HepG2 (cell line): ENCODE data around the gene RGS7. TPM values are rescaled to one million over a fixed set of nuclear protein-coding genes. Genes with fewer than 3 reads are reported as not detected.

Experiments used
- ATAC-seq: fragments of 200-7000 bp; cut with Tn5 transposase; 3 replicates; pipeline ENCODE4 v1.9.1; 2020; ENCODE audit warnings: mild to moderate bottlenecking, moderate library complexity
- BruUV-seq: library from RNA; stranded (reverse); fragments of 400-500 nt; replicated peaks from 2 replicates; lab custom pipeline; 2021; lab: Mats Ljungman, UMichigan
- CTCF ChIA-PET: fragments of 300-600 bp; formaldehyde crosslinking; extraction: SDS; loops from one replicate; lab custom pipeline; 2021; ENCODE audit warnings: low total read pairs, inconsistent platforms, low intra/inter-chr PET ratio; lab: Yijun Ruan, JAX
- POLR2A ChIA-PET: fragments of 350-600 bp; sonication (Branson Sonifier 250); formaldehyde crosslinking; loops from one replicate; lab custom pipeline; 2020; ENCODE audit warnings: antibody characterized with exemption, inconsistent platforms; lab: Yijun Ruan, JAX
- DNase-seq: peaks from one replicate; pipeline ENCODE4 v3.0.0-alpha.2; 2015; ENCODE audit warnings: low spot score
- FAIRE-seq: peaks from 3 replicates; lab custom pipeline; 2011; peaks lifted over from hg19 to GRCh38; lab: Jason Lieb, UNC
- H2AFZ ChIP-seq: one replicate; pipeline ENCODE4 v1.6.1; 2011; ENCODE audit warnings: low read length, inconsistent platforms
- H3K27ac ChIP-seq: fragments of 300-600 bp; 3 replicates; pipeline ENCODE4 v1.8.0; 2011; ENCODE audit warnings: mixed run types, mild to moderate bottlenecking, mixed read lengths, low read length, inconsistent platforms; ENCODE audit not compliant: insufficient read depth; ENCODE audit errors: extremely low read length
- H3K27me3 ChIP-seq, 2 experiments: fragments of 200-600 bp in 1 of 2; 2 replicates in 1 of 2; 3 replicates in 1 of 2; pipeline versions ENCODE4 v1.6.0 to v1.8.0; 2011; ENCODE audit warnings: low read length in 2 of 2, mild to moderate bottlenecking in 2 of 2, moderate library complexity in 2 of 2, inconsistent platforms in 1 of 2; ENCODE audit not compliant: insufficient read depth in 2 of 2, control insufficient read depth in 1 of 2
- H3K36me3 ChIP-seq, 2 experiments: fragments of 200-600 bp in 1 of 2; replicated peaks in 1 of 2; 2 replicates in 1 of 2; 3 replicates in 1 of 2; pipeline versions ENCODE4 v1.5.1 to v1.8.0; 2011; ENCODE audit warnings: low read length in 2 of 2, inconsistent platforms in 1 of 2; ENCODE audit not compliant: insufficient read depth in 2 of 2, control insufficient read depth in 1 of 2
- H3K4me1 ChIP-seq: 2 replicates; pipeline ENCODE4 v1.5.1; 2012; ENCODE audit warnings: low read length, inconsistent platforms; ENCODE audit not compliant: insufficient read depth
- H3K4me2 ChIP-seq: 2 replicates; pipeline ENCODE4 v1.6.0; 2011; ENCODE audit warnings: low read depth, low read length, inconsistent platforms
- H3K4me3 ChIP-seq, 3 experiments: fragments of 200-600 bp in 1 of 3; sonication (generic), shearing (Covaris generic) in 1 of 3; replicated peaks in 1 of 3; 2 replicates each; pipeline ENCODE4 v1.5.1; 2011 to 2016; ENCODE audit warnings: low read length in 3 of 3, inconsistent platforms in 2 of 3, low read depth in 2 of 3, mild to moderate bottlenecking in 2 of 3, control low read depth in 1 of 3, mixed read lengths in 1 of 3; ENCODE audit not compliant: insufficient read depth in 1 of 3
- H3K79me2 ChIP-seq: one replicate; pipeline ENCODE4 v1.6.1; 2011; ENCODE audit warnings: low read length, inconsistent platforms; ENCODE audit not compliant: insufficient read depth
- H3K9ac ChIP-seq: 2 replicates; pipeline ENCODE4 v1.6.0; 2011; ENCODE audit warnings: mild to moderate bottlenecking, low read depth, low read length, inconsistent platforms; ENCODE audit not compliant: insufficient read depth
- H3K9me3 ChIP-seq: 2 replicates; pipeline ENCODE4 v1.5.1; 2012; ENCODE audit warnings: mild to moderate bottlenecking, low read length
- H4K20me1 ChIP-seq: 2 replicates; pipeline ENCODE4 v1.6.0; 2011; ENCODE audit warnings: inconsistent platforms, mild to moderate bottlenecking, low read length, moderate library complexity; ENCODE audit not compliant: insufficient read depth
- ARNT ChIP-seq: fragments of 450-650 bp; IDR thresholded peaks from 2 replicates; pipeline ENCODE4 v1.6.1; 2017
- MYPOP ChIP-seq: sonication (generic); formaldehyde crosslinking; IDR thresholded peaks from 2 replicates; pipeline ENCODE4 v1.8.1; 2023; ENCODE audit warnings: mild to moderate bottlenecking, moderate library complexity, missing genetic modification reagents
- NFRKB ChIP-seq: fragments of 450-650 bp; IDR thresholded peaks from 2 replicates; pipeline ENCODE4 v1.6.1; 2017
- NR2F6 ChIP-seq, 2 experiments: IDR thresholded peaks; 2 replicates each; pipeline ENCODE4 v1.6.1; 2016; ENCODE audit warnings: antibody characterized with exemption in 1 of 2, mild to moderate bottlenecking in 1 of 2
- PREB ChIP-seq: sonication (generic); formaldehyde crosslinking; IDR thresholded peaks from 2 replicates; pipeline ENCODE4 v1.4.0; 2020; ENCODE audit warnings: missing genetic modification reagents
- RFXANK ChIP-seq: IDR thresholded peaks from 2 replicates; pipeline ENCODE4 v1.6.1; 2016
- SMC3 ChIP-seq: IDR thresholded peaks from 2 replicates; pipeline ENCODE4 v1.6.1; 2011; ENCODE audit warnings: low read length, improper control_type of control experiment
- THAP8 ChIP-seq: sonication (generic); formaldehyde crosslinking; IDR thresholded peaks from 2 replicates; pipeline ENCODE4 v1.5.1; 2020; ENCODE audit warnings: missing genetic modification reagents, mild to moderate bottlenecking, borderline replicate concordance
- TOPORS ChIP-seq: sonication (generic); formaldehyde crosslinking; IDR thresholded peaks from 2 replicates; pipeline ENCODE4 v1.8.0; 2023; ENCODE audit warnings: mild to moderate bottlenecking, missing genetic modification reagents
- ZC3H13 ChIP-seq: sonication (generic); formaldehyde crosslinking; IDR thresholded peaks from 2 replicates; pipeline ENCODE4 v1.8.1; 2023; ENCODE audit warnings: mild to moderate bottlenecking, missing genetic modification reagents, moderate library complexity
- WGBS: methylation state at CpG from one replicate; pipeline ENCODE4 v1.1.6; 2017; ENCODE audit warnings: low lambda C conversion rate; 5-methylcytosine and 5-hydroxymethylcytosine counted together
- in situ Hi-C: cut with HindIII; loops from 2 replicates; pipeline ENCODE4 v1.10.0; 2017; ENCODE audit warnings: low pct_unique_long_range_greater_than_20kb; ENCODE audit not compliant: extremely low pct_ligation_motif_present
- intact Hi-C: fragments of 100-400 bp; cut with micrococcal nuclease; formaldehyde crosslinking; loops from one replicate; pipeline ENCODE4 v1.10.0; 2022; ENCODE audit not compliant: unreplicated experiment
- polyA plus RNA-seq, 8 experiments: library from polyadenylated mRNA; depleted of rRNA in 3 of 8; stranded (reverse) in 7 of 8; unstranded in 1 of 8; fragments of >200 nt; fragmentation: Illumina TruSeq in 4 of 8; extraction: Trizol in 4 of 8; gene quantifications; 2 replicates each; pipeline versions ENCODE4 v1.2.1 to v1.2.3, GENCODE V29; 2011 to 2016; ENCODE audit warnings: low read depth in 4 of 8, missing spikeins in 1 of 8, mixed read lengths in 1 of 8; ENCODE audit not compliant: insufficient read depth in 1 of 8
- total RNA-seq, 5 experiments: library from RNA; depleted of rRNA; stranded (reverse); fragments of >200 nt; fragmentation: Illumina TruSeq; extraction: Trizol; gene quantifications; 2 replicates each; pipeline ENCODE4 v1.2.3, GENCODE V29; 2016; ENCODE audit warnings: low read depth in 1 of 5

Gene RGS7
- total and polyA plus RNA-seq, 2 of the 13 experiments (the other 11 are each of a cell fraction or from before 2014, with no cell fraction given) = not detected

GRCh38 chr1:240970253-240970652 is 386.8 kb downstream of the RGS7 start:
- no peaks in the 10 kb centered on the region for H3K27me3 ChIP-seq
- ChIA-PET CTCF (no interaction called here), POLR2A (no interaction called here)
- DNase-seq (no peak), FAIRE-seq (no peak), ATAC-seq (no peak)
- H3K27ac ChIP-seq = no peak overlapping the region
- H3K79me2 ChIP-seq = no peaks in the 10 kb centered on the region
- H3K9me3 ChIP-seq = no peaks in the 10 kb centered on the region
- TF ChIP-seq RFXANK (CRISPR knock-in tag) (no peak), PREB (CRISPR knock-in tag) (no peak), SMC3 (no peak), THAP8 (no peak), ARNT (no peak), NR2F6 (IDR thresholded peaks at IDR 0.05) (no peak), NR2F6 (CRISPR knock-in tag; IDR thresholded peaks at IDR 0.05) (no peak), MYPOP (CRISPR knock-in tag) (no peak), NFRKB (no peak), ZC3H13 (CRISPR knock-in tag) (no peak), TOPORS (CRISPR knock-in tag) (no peak)
- no TSS peak for BruUV-seq
- H3K36me3 ChIP-seq = no peaks in the 10 kb centered on the region
- intact Hi-C loops = no loop called here
- no peak overlapping the region for H2AFZ ChIP-seq
- in situ Hi-C loops = no loop called here
- H3K9ac ChIP-seq = no peak overlapping the region
- H4K20me1 ChIP-seq = no peaks in the 10 kb centered on the region
- H3K4me3 ChIP-seq = no peak overlapping the region
- no peak overlapping the region for H3K4me2 ChIP-seq
- no peaks in the 10 kb centered on the region for H3K4me1 ChIP-seq
- WGBS = 15% methylated on average over 4 of the region's 4 CpGs
